BJ (cell line): ENCODE results near the gene UBTD1. TPM values are rescaled to one million over a fixed set of nuclear protein-coding genes. Genes with fewer than 3 reads are reported as not detected.

Experiments used
- CTCF ChIA-PET: fragments of 350-600 bp; formaldehyde crosslinking; extraction: SDS; loops from one replicate; lab custom pipeline; 2021; ENCODE audit warnings: antibody characterized with exemption, inconsistent platforms; lab: Yijun Ruan, JAX
- POLR2A ChIA-PET: fragments of 300-600 bp; sonication (Branson Sonifier 250); formaldehyde crosslinking; extraction: SDS; loops from one replicate; lab custom pipeline; 2021; ENCODE audit warnings: antibody characterized with exemption; lab: Charles Lee
- DNase-seq: peaks from one replicate; pipeline ENCODE4 v3.0.0-alpha.2; 2011; ENCODE audit warnings: low read depth
- H3K27me3 ChIP-seq: 2 replicates; pipeline ENCODE4 v1.6.0; 2011; ENCODE audit warnings: low read length; ENCODE audit not compliant: control insufficient read depth, insufficient read depth
- H3K36me3 ChIP-seq: 2 replicates; pipeline ENCODE4 v1.5.1; 2011; ENCODE audit warnings: low read length; ENCODE audit not compliant: control insufficient read depth, insufficient read depth
- H3K4me3 ChIP-seq: 2 replicates; pipeline ENCODE4 v1.5.1; 2011; ENCODE audit warnings: low read depth, mild to moderate bottlenecking, control low read depth, low read length
- polyA plus RNA-seq: library from polyadenylated mRNA; depleted of rRNA; stranded (reverse); fragments of >200 nt; gene quantifications from 2 replicates; pipeline ENCODE4 v1.2.3, GENCODE V29; 2011
- TF ChIP-seq, protein P1 (sequence below): IDR thresholded peaks from 2 replicates; pipeline ENCODE4 v1.5.1; 2011; ENCODE audit warnings: low read depth, mild to moderate bottlenecking, control low read depth, inconsistent platforms, low read length, moderate library complexity; ENCODE audit not compliant: insufficient read depth

UBTD1 gene
- polyA plus RNA-seq, 1 experiment, result 39.0 TPM

DNA sequence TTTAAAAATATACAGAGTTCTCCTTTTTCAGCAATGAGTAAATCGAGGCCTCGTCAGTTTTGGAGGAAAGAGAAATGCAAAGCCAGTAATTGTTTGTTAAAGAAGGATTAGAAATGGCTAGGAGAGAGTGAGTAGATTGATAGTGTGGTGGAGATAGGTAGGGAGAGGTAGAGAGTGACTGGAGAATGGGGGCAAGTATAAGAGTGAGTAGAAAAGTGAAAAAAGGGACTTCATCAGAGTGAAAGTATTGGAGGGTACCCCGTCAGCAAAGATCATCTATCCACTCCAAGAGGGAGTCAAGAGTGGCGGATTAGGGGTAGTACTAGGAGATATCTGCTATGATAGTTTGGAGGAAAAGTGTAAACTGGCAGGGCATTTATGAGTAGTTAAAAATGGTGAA, 64.6 kb downstream of the UBTD1 start:
- DNase-seq, result no peak
- POLR2A ChIA-PET, result no interaction called here
- TF ChIP-seq, protein P1, sequence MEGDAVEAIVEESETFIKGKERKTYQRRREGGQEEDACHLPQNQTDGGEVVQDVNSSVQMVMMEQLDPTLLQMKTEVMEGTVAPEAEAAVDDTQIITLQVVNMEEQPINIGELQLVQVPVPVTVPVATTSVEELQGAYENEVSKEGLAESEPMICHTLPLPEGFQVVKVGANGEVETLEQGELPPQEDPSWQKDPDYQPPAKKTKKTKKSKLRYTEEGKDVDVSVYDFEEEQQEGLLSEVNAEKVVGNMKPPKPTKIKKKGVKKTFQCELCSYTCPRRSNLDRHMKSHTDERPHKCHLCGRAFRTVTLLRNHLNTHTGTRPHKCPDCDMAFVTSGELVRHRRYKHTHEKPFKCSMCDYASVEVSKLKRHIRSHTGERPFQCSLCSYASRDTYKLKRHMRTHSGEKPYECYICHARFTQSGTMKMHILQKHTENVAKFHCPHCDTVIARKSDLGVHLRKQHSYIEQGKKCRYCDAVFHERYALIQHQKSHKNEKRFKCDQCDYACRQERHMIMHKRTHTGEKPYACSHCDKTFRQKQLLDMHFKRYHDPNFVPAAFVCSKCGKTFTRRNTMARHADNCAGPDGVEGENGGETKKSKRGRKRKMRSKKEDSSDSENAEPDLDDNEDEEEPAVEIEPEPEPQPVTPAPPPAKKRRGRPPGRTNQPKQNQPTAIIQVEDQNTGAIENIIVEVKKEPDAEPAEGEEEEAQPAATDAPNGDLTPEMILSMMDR, result no peak
- Histone ChIP-seq H3K27me3 (no peaks in the 10 kb centered on the region), H3K4me3 (no peak overlapping the region), H3K36me3 (peaks cover 2% of the 10 kb centered on the region)
- CTCF ChIA-PET, result no interaction called here

DNA sequence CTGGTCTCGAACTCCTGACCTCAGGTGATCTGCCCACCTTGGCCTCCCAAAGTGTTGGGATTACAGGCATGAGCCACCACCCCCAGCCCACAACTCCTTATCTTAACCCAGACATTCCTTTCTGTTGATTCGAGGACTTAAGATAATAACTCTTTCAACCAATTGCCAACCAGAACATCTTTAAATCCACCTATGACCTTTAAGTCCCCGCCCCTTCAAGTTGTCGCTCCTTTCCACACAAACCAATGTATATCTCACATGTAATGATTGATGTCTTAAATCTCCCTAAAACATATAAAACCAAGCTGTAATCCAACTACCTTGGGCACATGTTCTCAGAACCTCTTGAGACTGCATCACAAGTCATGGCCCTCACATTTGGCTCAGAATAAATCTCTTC, 66.1 kb downstream of the UBTD1 start:
- ChIA-PET CTCF (interaction anchor here (0.6 to 2.8 kb wide), 7 partner anchors 8 to 47 kb away, joined by 3 to 14 read pairs (median 4); no protein-coding TSS in a partner anchor), POLR2A (no interaction called here)
- no peak overlapping the region for H3K4me3 ChIP-seq
- TF ChIP-seq, protein P1, result no peak
- no peak for DNase-seq
- H3K36me3 ChIP-seq, result peaks cover 7% of the 10 kb centered on the region
- no peaks in the 10 kb centered on the region for H3K27me3 ChIP-seq

DNA sequence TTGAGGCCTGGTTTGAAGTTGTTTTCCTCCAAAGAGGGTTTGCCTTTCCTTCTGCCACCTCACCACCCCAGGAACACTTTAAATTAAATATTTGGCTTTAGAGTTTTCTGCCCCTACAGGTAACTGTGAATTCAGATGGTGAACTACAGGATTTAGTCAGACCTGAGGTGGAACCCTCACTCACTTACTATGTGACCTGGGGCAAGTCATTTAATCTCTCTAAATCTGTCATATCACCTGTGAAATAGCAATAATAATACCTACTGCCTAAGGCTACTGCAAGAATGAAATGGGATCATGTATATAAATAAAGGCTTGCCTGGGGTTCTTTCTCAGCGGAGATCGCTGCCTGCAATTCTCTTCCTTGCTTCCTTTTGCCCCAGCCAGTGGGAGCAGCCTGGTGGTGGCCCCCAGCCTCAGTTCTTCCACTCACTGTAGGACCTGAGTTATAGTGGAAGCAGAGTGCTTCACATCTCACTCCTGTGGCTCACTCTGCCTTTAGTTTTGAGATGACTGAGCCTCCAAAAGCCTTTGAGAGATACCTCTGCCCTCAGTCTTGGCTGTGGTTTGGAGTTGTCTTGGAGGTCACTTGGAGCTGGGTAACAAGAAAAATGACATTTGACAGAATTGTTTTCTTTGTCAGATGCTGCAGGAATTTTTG, 67.7 kb downstream of the UBTD1 start:
- TF ChIP-seq, protein P1, result no peak
- Histone ChIP-seq H3K27me3 (no peaks in the 10 kb centered on the region), H3K4me3 (no peak overlapping the region), H3K36me3 (peaks cover 15% of the 10 kb centered on the region)
- ChIA-PET CTCF (interaction anchor here (2.8 to 12.3 kb wide), 2 partner anchors 13 to 46 kb away, joined by 14 to 179 read pairs; no protein-coding TSS in a partner anchor), POLR2A (no interaction called here)
- DNase-seq, result no peak

DNA sequence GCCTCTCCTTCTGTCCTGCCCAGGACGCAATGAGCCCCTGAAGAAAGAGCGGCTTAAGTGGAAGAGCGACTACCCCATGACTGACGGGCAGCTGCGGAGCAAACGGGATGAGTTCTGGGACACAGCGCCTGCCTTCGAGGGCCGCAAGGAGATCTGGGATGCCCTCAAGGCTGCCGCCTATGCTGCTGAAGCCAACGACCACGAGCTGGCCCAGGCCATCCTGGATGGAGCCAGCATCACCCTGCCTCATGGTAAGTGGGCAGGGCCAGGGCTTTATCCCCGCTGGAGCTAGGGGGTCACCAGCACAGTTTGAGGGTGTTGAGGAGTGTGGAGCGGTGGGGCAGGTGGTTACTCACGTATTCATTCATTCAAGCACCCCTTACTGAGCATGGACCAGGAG, 69.2 kb downstream of the UBTD1 start:
- CTCF ChIA-PET, result interaction anchor here (1.2 to 12.3 kb wide), 3 partner anchors 13 to 45 kb away, joined by 4 to 179 read pairs (median 5); no protein-coding TSS in a partner anchor
- Histone ChIP-seq H3K27me3 (no peaks in the 10 kb centered on the region), H3K36me3 (peaks cover 15% of the 10 kb centered on the region), H3K4me3 (no peak overlapping the region)
- POLR2A ChIA-PET, result no interaction called here
- TF ChIP-seq, protein P1, result no peak
- no peak for DNase-seq

DNA sequence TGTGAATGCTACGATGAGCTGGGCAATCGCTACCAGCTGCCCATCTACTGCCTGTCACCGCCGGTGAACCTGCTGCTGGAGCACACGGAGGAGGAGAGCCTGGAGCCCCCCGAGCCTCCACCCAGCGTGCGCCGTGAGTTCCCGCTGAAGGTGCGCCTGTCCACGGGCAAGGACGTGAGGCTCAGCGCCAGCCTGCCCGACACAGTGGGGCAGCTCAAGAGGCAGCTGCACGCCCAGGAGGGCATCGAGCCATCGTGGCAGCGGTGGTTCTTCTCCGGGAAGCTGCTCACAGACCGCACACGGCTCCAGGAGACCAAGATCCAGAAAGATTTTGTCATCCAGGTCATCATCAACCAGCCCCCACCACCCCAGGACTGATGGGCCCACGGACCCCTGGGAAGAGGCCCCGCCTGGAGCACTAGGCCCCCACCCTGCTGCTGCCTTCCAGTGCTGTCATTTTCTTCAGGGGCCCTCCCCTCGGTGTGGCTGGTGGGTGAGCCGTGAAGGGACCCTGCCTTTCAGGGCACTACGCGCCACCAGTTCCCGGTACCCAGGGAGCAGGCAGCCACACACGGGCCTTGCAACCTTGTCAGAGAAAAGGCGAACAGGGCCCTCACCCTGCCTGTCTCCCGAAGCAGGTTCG, 71.5 kb downstream of the UBTD1 start:
- H3K27me3 ChIP-seq, result no peaks in the 10 kb centered on the region
- DNase-seq, result no peak
- H3K4me3 ChIP-seq, result no peak overlapping the region
- TF ChIP-seq, protein P1, result no peak
- ChIA-PET POLR2A (no interaction called here), CTCF (interaction anchor here (1.5 to 12.3 kb wide), 4 partner anchors 17 to 162 kb away, joined by 4 to 179 read pairs (median 14); no protein-coding TSS in a partner anchor)
- H3K36me3 ChIP-seq, result peaks cover 15% of the 10 kb centered on the region
